Mucosa of descending colon (tissue), 3 donors: ENCODE data around the gene YPEL3. TPM values are rescaled to one million over a fixed set of nuclear protein-coding genes. Genes with fewer than 3 reads are reported as not detected.
"Not testable (repeated sequence)": the region's sequence is repeated elsewhere in the genome, so short reads cannot be mapped to it uniquely, and the experiment has no call there.

Experiments used
- ATAC-seq: fragments of 200-7000 bp; cut with Tn5 transposase; one replicate; pipeline ENCODE4 v1.9.1; 2020; ENCODE audit warnings: mild to moderate bottlenecking, moderate library complexity
- DNase-seq, 3 donors: peaks; one replicate each; pipeline ENCODE4 v3.0.0-alpha.2; 2020
- H3K36me3 ChIP-seq: fragments of 200-600 bp; one replicate; pipeline ENCODE4 v1.8.0; 2021; ENCODE audit warnings: low read depth, mild to moderate bottlenecking
- H3K4me1 ChIP-seq: fragments of 200-600 bp; one replicate; pipeline ENCODE4 v1.8.0; 2021; ENCODE audit warnings: low read depth, mild to moderate bottlenecking
- H3K4me3 ChIP-seq: fragments of 200-600 bp; one replicate; pipeline ENCODE4 v1.8.0; 2021; ENCODE audit warnings: mild to moderate bottlenecking
- H3K9me3 ChIP-seq: fragments of 200-600 bp; one replicate; pipeline ENCODE4 v1.8.0; 2021; ENCODE audit warnings: mild to moderate bottlenecking
- intact Hi-C, 2 donors: fragments of 100-400 bp; cut with DNase I in 1 of 2; cut with micrococcal nuclease in 1 of 2; formaldehyde crosslinking; loops; one replicate each; pipeline versions ENCODE4 v1.11.0 to v1.11.1; 2022; cut with DNase I, micrococcal nuclease
- total RNA-seq, 3 donors: library from RNA; stranded (reverse); fragmentation: NEBNext Ultra II Directional in 2 of 3; extraction: Animal tissue kit (Norgen Biotek cat#: 25700) in 2 of 3; gene quantifications; one replicate each; pipeline versions ENCODE4 v1.2.1 to v1.2.4, GENCODE V29; 2021 to 2023
- TF ChIP-seq, protein P1 (sequence below): fragments of 200-600 bp; IDR thresholded peaks from one replicate; pipeline ENCODE4 v1.8.0; 2022; ENCODE audit warnings: antibody characterized with exemption, mild to moderate bottlenecking
- donor health status: DM: no; HTN: no; CAD: no; lungs with moderate emphysema.
- donor health status: DM: no; HTN: no; CAD: no.
- donor health status: DM: no; HTN: yes; CAD: no.

Gene YPEL3
- total RNA-seq, 3 donors from 2014 or later: 30.5 to 78.4 (median 69.3) TPM

DNA sequence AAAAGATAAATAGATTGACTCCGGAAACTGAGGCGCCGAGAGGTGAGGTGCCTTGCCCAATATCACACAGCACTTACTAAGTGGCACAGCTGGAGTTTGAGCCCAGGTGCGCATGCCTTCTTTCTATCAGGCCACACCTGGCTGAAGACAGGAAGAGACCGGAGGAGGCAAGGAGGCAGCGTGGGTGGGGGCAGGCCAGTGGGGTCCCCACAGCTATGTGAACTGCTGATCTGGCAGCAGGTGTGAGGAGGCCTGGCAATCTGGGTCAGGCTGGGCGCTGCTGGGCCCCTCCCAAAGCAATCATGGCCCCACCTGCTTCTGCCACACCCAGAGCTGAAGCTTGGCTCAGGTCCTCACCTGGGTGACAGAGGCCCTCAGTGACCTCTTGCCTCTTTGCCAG, 19.2 kb upstream of the YPEL3 start:
- peak; percentile 88 to 93 (median 90) for DNase-seq
- TF ChIP-seq, protein P1, sequence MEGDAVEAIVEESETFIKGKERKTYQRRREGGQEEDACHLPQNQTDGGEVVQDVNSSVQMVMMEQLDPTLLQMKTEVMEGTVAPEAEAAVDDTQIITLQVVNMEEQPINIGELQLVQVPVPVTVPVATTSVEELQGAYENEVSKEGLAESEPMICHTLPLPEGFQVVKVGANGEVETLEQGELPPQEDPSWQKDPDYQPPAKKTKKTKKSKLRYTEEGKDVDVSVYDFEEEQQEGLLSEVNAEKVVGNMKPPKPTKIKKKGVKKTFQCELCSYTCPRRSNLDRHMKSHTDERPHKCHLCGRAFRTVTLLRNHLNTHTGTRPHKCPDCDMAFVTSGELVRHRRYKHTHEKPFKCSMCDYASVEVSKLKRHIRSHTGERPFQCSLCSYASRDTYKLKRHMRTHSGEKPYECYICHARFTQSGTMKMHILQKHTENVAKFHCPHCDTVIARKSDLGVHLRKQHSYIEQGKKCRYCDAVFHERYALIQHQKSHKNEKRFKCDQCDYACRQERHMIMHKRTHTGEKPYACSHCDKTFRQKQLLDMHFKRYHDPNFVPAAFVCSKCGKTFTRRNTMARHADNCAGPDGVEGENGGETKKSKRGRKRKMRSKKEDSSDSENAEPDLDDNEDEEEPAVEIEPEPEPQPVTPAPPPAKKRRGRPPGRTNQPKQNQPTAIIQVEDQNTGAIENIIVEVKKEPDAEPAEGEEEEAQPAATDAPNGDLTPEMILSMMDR: no peak
- intact Hi-C loops: no loop called here
- Histone ChIP-seq H3K4me3 (no peak overlapping the region), H3K36me3 (no peaks in the 10 kb centered on the region), H3K9me3 (no peaks in the 10 kb centered on the region), H3K4me1 (peaks cover 67% of the 10 kb centered on the region)
- peak; percentile 82 for ATAC-seq

- H3K36me3 ChIP-seq, H3K9me3 ChIP-seq, DNase-seq, H3K4me3 ChIP-seq, intact Hi-C loops, ATAC-seq: not testable (repeated sequence)
- peaks cover 65% of the 10 kb centered on the region for H3K4me1 ChIP-seq
These were observed 18.8 kb upstream of the YPEL3 start for GRCh38 chr16:30114833-30115232.

DNA sequence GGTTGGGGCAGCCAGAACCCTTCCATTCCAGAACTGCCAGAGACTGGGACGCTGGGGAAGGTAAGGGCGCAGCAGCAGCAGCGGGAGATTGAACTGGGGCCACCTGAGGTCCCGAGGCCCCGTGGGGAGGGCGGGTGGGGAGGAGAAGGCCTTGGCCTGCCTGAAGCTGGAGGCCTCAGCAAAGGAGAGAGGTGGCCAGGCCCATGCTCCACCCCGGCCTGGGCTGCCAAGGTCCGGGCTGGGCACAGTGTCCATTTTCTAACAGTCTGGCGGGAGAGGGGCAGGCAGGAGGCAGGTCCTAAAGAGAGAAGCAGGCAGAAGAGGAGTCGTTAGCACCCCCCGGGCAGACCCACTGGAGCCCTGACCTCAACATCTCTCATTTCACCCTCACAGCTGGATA, 18.4 kb upstream of the YPEL3 start:
- intact Hi-C loops: no loop called here
- peaks cover 61% of the 10 kb centered on the region for H3K4me1 ChIP-seq
- H3K36me3 ChIP-seq: no peaks in the 10 kb centered on the region
- TF ChIP-seq, protein P1: no peak
- no peaks in the 10 kb centered on the region for H3K9me3 ChIP-seq
- DNase-seq: peak in 2 of 3 donors; percentile 21 to 44
- H3K4me3 ChIP-seq: no peak overlapping the region
- no peak for ATAC-seq

- no peak for ATAC-seq
- Histone ChIP-seq H3K4me3 (no peak overlapping the region), H3K9me3 (no peaks in the 10 kb centered on the region), H3K36me3 (no peaks in the 10 kb centered on the region), H3K4me1 (peaks cover 55% of the 10 kb centered on the region)
- TF ChIP-seq, protein P1: no peak
- DNase-seq: peak in 2 of 3 donors; percentile 35 to 45
- intact Hi-C loops: no loop called here
These were observed 17.8 kb upstream of the YPEL3 start for GRCh38 chr16:30113711-30114333.

DNA sequence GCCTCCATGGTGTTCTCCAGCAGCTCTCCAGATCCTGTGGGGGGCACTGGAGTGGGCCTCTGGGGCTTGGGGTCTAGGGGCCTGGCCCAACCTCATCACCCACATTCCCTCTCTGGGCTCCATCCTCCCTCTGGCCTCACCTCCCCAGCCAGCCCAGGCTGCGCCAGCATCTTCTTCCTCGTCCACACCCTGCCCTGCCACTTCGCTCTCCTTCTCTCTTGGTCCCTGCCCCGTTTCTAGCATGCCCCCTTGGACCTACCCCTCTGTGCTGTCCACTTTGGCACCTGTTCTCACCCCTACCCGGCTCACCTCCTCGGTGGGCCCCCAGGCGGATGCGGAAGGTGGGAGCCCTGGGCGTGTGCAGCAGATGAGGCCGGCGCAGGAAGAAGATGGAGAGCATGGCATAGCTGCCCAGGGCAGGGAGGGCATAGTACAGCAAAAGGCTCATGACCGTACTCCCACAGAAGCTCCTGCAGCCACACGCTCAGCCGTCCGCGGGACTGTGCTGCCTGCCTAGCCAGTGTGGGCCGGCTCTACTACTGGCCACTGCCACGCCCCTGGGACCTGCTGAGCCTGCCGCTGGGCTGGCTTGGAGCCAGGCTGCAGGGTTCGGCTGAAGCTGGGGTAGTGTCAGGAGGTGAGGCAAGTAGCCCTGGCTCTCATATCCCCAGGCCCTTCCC, 17.2 kb upstream of the YPEL3 start, which contains the start of gene GDPD3:
TSS of gene GDPD3 (minus strand) at position 507 of the 680 bp plus-strand sequence. CDS start at position 448, 59 bp downstream.
- TF ChIP-seq, protein P1: no peak
- DNase-seq (peak; percentile 84 to 92 (median 92)), ATAC-seq (peak; percentile 71)
- intact Hi-C loops: no loop called here
- Histone ChIP-seq H3K4me3 (no peak within 1 kb of the TSS), H3K36me3 (peaks cover under 1% of the 10 kb centered on the region), H3K9me3 (no peaks in the 10 kb centered on the region), H3K4me1 (peaks cover 50% of the 10 kb centered on the region)
